GM12878 (cell line): ENCODE measurements around the gene KLHL22.

Source experiments
- HDGF ChIP-seq: fragments of 450-650 bp; IDR thresholded peaks from 2 replicates; pipeline ENCODE4 v1.6.1; 2016; ENCODE audit warnings: antibody characterized with exemption
- MXI1 ChIP-seq: fragments of 150-350 bp; IDR thresholded peaks from 2 replicates; pipeline ENCODE4 v1.6.1; 2011; ENCODE audit warnings: low read depth, mild to moderate bottlenecking, inconsistent platforms, low read length, improper control_type of control experiment
- RAD21 ChIP-seq: IDR thresholded peaks from 2 replicates; pipeline ENCODE4 v1.6.1; 2011; ENCODE audit warnings: mild to moderate bottlenecking, low read depth, low read length, moderate library complexity; ENCODE audit not compliant: insufficient read depth
- TF ChIP-seq, protein P1 (sequence below), 3 experiments: IDR thresholded peaks in 2 of 3; conservative IDR thresholded peaks in 1 of 3; 2 replicates each; pipeline ENCODE4 v1.5.1; 2011; ENCODE audit warnings: low read depth in 3 of 3, low read length in 3 of 3, mild to moderate bottlenecking in 3 of 3, control low read depth in 2 of 3, moderate library complexity in 2 of 3, inconsistent platforms in 1 of 3, mixed read lengths in 1 of 3; ENCODE audit not compliant: control insufficient read depth in 2 of 3, insufficient read depth in 1 of 3; ENCODE audit errors: extremely low read depth in 1 of 3

DNA sequence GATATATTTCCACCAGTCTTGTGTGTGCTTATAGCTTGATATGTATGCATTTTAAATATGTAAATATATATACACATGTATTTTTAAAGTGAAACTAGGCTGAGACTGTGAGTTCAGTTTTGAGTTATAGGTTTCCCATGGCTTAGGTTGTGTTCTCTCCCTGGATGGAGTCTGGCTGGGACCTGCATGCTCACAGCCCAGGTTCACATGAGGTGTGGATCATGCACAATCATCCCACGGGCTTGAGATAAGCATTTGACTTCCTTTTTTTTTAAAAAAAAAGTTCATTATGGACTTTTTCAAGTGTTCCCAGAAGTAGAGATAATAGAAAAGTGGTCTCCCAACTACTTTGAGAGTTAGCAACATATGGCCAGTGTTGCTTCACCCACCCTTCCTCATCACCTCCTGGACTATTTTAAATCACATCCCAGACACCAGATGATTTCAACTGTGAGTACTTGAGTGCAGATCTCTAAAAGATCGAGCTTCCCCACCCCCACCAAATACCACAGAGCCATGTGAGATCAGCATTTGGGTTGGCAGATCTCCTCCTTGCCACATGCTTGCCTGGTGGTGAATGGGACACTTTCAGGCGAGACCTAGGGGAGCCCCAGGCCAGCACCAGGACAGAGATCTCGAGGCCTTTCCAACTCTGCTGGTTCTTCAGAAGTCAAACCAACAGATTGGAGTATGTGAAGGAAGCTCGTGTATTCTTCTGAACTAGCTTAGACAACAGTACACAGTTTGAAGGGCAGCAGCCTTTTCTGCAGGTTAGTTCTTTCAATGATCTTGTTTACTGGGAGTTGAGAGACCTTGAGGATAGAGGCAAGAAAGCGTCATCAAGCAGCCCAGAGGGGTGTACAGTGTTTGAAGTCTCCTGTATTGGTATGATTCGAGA is 27.7 kb upstream of the KLHL22 start:
- TF ChIP-seq, protein P1, sequence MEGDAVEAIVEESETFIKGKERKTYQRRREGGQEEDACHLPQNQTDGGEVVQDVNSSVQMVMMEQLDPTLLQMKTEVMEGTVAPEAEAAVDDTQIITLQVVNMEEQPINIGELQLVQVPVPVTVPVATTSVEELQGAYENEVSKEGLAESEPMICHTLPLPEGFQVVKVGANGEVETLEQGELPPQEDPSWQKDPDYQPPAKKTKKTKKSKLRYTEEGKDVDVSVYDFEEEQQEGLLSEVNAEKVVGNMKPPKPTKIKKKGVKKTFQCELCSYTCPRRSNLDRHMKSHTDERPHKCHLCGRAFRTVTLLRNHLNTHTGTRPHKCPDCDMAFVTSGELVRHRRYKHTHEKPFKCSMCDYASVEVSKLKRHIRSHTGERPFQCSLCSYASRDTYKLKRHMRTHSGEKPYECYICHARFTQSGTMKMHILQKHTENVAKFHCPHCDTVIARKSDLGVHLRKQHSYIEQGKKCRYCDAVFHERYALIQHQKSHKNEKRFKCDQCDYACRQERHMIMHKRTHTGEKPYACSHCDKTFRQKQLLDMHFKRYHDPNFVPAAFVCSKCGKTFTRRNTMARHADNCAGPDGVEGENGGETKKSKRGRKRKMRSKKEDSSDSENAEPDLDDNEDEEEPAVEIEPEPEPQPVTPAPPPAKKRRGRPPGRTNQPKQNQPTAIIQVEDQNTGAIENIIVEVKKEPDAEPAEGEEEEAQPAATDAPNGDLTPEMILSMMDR (IDR thresholded peaks at IDR 0.05 in 2 of 3, conservative IDR thresholded peaks at IDR 0.05 in 1 of 3; ENCODE audit: control insufficient read depth in 2 of 3, extremely low read depth in 1 of 3, insufficient read depth in 1 of 3, low read depth in 3 of 3, low read length in 3 of 3), result no peak
- TF ChIP-seq RAD21, result no peak
- no peak for TF ChIP-seq HDGF
- TF ChIP-seq MXI1, result no peak
